Panc1 (cell line): Measurements from ENCODE around the gene RIT2. TPM values are rescaled to one million over a fixed set of nuclear protein-coding genes. Genes with fewer than 3 reads are reported as not detected.

Experiments
- ATAC-seq: fragments of 200-7000 bp; cut with Tn5 transposase; 2 replicates; pipeline ENCODE4 v1.9.1; 2020; ENCODE audit warnings: mild to moderate bottlenecking, moderate library complexity
- BruUV-seq: library from RNA; stranded (reverse); fragments of 400-500 nt; replicated peaks from 2 replicates; lab custom pipeline; 2021; lab: Mats Ljungman, UMichigan
- CTCF ChIA-PET: fragments of 300-600 bp; sonication (Branson Sonifier 250); formaldehyde crosslinking; loops from one replicate; lab custom pipeline; 2022; ENCODE audit warnings: antibody characterized with exemption; lab: Charles Lee
- POLR2A ChIA-PET: fragments of 300-600 bp; sonication (Branson Sonifier 250); formaldehyde crosslinking; loops from one replicate; lab custom pipeline; 2022; ENCODE audit warnings: antibody characterized with exemption; lab: Charles Lee
- DNase-seq: peaks from one replicate; pipeline ENCODE4 v3.0.0-alpha.2; 2010; ENCODE audit warnings: low read depth, low spot score
- H3K27ac ChIP-seq: 2 replicates; pipeline ENCODE4 v1.5.1; 2011; ENCODE audit warnings: mild to moderate bottlenecking, low read length, inconsistent platforms
- H3K27me3 ChIP-seq: fragments of 200-500 bp; sonication (Bioruptor generic); 2 replicates; pipeline ENCODE4 v1.6.0; 2014; ENCODE audit warnings: low read length, inconsistent platforms; ENCODE audit not compliant: control insufficient read depth, insufficient read depth
- H3K36me3 ChIP-seq: fragments of 200-500 bp; sonication (Bioruptor generic); 2 replicates; pipeline ENCODE4 v1.5.1; 2014; ENCODE audit warnings: inconsistent platforms, mild to moderate bottlenecking, low read length, moderate library complexity; ENCODE audit not compliant: control insufficient read depth, insufficient read depth
- H3K4me1 ChIP-seq: 2 replicates; pipeline ENCODE4 v1.5.1; 2011; ENCODE audit warnings: inconsistent platforms, mild to moderate bottlenecking, low read length, moderate library complexity; ENCODE audit not compliant: control insufficient read depth, insufficient read depth
- H3K4me3 ChIP-seq, 2 experiments: 2 replicates each; pipeline ENCODE4 v1.5.1; 2011 to 2012; ENCODE audit warnings: low read depth in 2 of 2, low read length in 2 of 2, mild to moderate bottlenecking in 2 of 2, inconsistent platforms in 1 of 2, moderate library complexity in 1 of 2
- H3K9me3 ChIP-seq: fragments of 200-500 bp; sonication (Bioruptor generic); 2 replicates; pipeline ENCODE4 v1.5.1; 2014; ENCODE audit warnings: low read depth, mild to moderate bottlenecking, inconsistent platforms, low read length, moderate library complexity; ENCODE audit not compliant: control insufficient read depth, insufficient read depth
- CTCF ChIP-seq: fragments of 450-650 bp; IDR thresholded peaks from 2 replicates; pipeline ENCODE4 v1.5.1; 2017; ENCODE audit warnings: mild to moderate bottlenecking
- POLR2AphosphoS5 ChIP-seq: IDR thresholded peaks from 2 replicates; pipeline ENCODE4 v1.6.1; 2012; ENCODE audit warnings: mild to moderate bottlenecking, low read depth, low read length, moderate library complexity
- REST ChIP-seq, 2 experiments: IDR thresholded peaks; 2 replicates each; pipeline ENCODE4 v1.6.1; 2011 to 2012; ENCODE audit warnings: low read depth in 2 of 2, control low read depth in 1 of 2, low read length in 1 of 2, mild to moderate bottlenecking in 1 of 2, moderate library complexity in 1 of 2; ENCODE audit not compliant: insufficient read depth in 1 of 2
- SIN3A ChIP-seq: IDR thresholded peaks from 2 replicates; pipeline ENCODE4 v1.6.1; 2012; ENCODE audit warnings: low read depth, mild to moderate bottlenecking, low read length, moderate library complexity, borderline replicate concordance; ENCODE audit not compliant: insufficient read depth
- TCF7L2 ChIP-seq: IDR thresholded peaks from 2 replicates; pipeline ENCODE4 v1.6.1; 2011; ENCODE audit warnings: mild to moderate bottlenecking, low read depth, low read length, inconsistent platforms
- in situ Hi-C: cut with HindIII; loops from 2 replicates; pipeline ENCODE4 v1.10.0; 2016; ENCODE audit warnings: low sequenced_read_pairs, low pct_unique_long_range_greater_than_20kb
- intact Hi-C: fragments of 100-400 bp; cut with micrococcal nuclease; formaldehyde crosslinking; loops from one replicate; pipeline ENCODE4 v1.10.0; 2022; ENCODE audit not compliant: unreplicated experiment
- total RNA-seq: library from RNA; stranded (reverse); gene quantifications from one replicate; pipeline ENCODE4 v1.2.1, GENCODE V29; 2021; ENCODE audit not compliant: unreplicated experiment

The RIT2 gene
- total RNA-seq, 1 experiment from 2014 or later: not detected

- TF ChIP-seq TCF7L2 (no peak), CTCF (no peak), REST (IDR thresholded peaks at IDR 0.05; ENCODE audit: insufficient read depth in 1 of 2, low read depth in 2 of 2, low read length in 1 of 2) (no peak), POLR2AphosphoS5 (no peak), SIN3A (no peak)
- DNase-seq (no peak), ATAC-seq (no peak)
- H3K36me3 ChIP-seq: no peaks in the 10 kb centered on the region
- no peak overlapping the region for H3K27ac ChIP-seq
- POLR2A ChIA-PET: no interaction called here
- no peaks in the 10 kb centered on the region for H3K27me3 ChIP-seq
- no peak overlapping the region for H3K4me3 ChIP-seq
- CTCF ChIA-PET: no interaction called here
- in situ Hi-C loops (no loop called here), intact Hi-C loops (no loop called here)
- H3K9me3 ChIP-seq: no peaks in the 10 kb centered on the region
- no peaks in the 10 kb centered on the region for H3K4me1 ChIP-seq
- no TSS peak for BruUV-seq
These were observed 156.0 kb downstream of the RIT2 start for GRCh38 chr18:42959528-42959927.

GRCh38 chr18:42958353-42958752 lies 157.1 kb downstream of the RIT2 start:
- H3K4me1 ChIP-seq: no peaks in the 10 kb centered on the region
- no peaks in the 10 kb centered on the region for H3K9me3 ChIP-seq
- in situ Hi-C loops (no loop called here), intact Hi-C loops (no loop called here)
- H3K4me3 ChIP-seq: no peak overlapping the region
- H3K36me3 ChIP-seq: no peaks in the 10 kb centered on the region
- POLR2A ChIA-PET: no interaction called here
- TF ChIP-seq SIN3A (no peak), POLR2AphosphoS5 (no peak)
- DNase-seq (no peak), ATAC-seq (no peak)
- H3K27me3 ChIP-seq: no peaks in the 10 kb centered on the region
- CTCF ChIA-PET: no interaction called here
- H3K27ac ChIP-seq: no peak overlapping the region
- BruUV-seq: no TSS peak

GRCh38 chr18:42956287-42956686 lies 159.2 kb downstream of the RIT2 start:
- CTCF ChIA-PET: no interaction called here
- BruUV-seq: no TSS peak
- no peak for TF ChIP-seq CTCF
- POLR2A ChIA-PET: no interaction called here
- H3K4me1 ChIP-seq: no peaks in the 10 kb centered on the region
- H3K36me3 ChIP-seq: no peaks in the 10 kb centered on the region
- H3K27ac ChIP-seq: no peak overlapping the region
- no peak overlapping the region for H3K4me3 ChIP-seq
- H3K9me3 ChIP-seq: no peaks in the 10 kb centered on the region
- no peak for ATAC-seq
- H3K27me3 ChIP-seq: no peaks in the 10 kb centered on the region
- no peak for DNase-seq
- in situ Hi-C loops: no loop called here
- intact Hi-C loops: no loop called here
